Panc1 (cell line): ENCODE results near the gene ETNK2. TPM values are rescaled to one million over a fixed set of nuclear protein-coding genes. Genes with fewer than 3 reads are reported as not detected.

Experiments used
- ATAC-seq: fragments of 200-7000 bp; cut with Tn5 transposase; 2 replicates; pipeline ENCODE4 v1.9.1; 2020; ENCODE audit warnings: mild to moderate bottlenecking, moderate library complexity
- BruUV-seq: library from RNA; stranded (reverse); fragments of 400-500 nt; replicated peaks from 2 replicates; lab custom pipeline; 2021; lab: Mats Ljungman, UMichigan
- CTCF ChIA-PET: fragments of 300-600 bp; sonication (Branson Sonifier 250); formaldehyde crosslinking; loops from one replicate; lab custom pipeline; 2022; ENCODE audit warnings: antibody characterized with exemption; lab: Charles Lee
- POLR2A ChIA-PET: fragments of 300-600 bp; sonication (Branson Sonifier 250); formaldehyde crosslinking; loops from one replicate; lab custom pipeline; 2022; ENCODE audit warnings: antibody characterized with exemption; lab: Charles Lee
- DNase-seq: peaks from one replicate; pipeline ENCODE4 v3.0.0-alpha.2; 2010; ENCODE audit warnings: low read depth, low spot score
- H3K27ac ChIP-seq: 2 replicates; pipeline ENCODE4 v1.5.1; 2011; ENCODE audit warnings: mild to moderate bottlenecking, low read length, inconsistent platforms
- H3K27me3 ChIP-seq: fragments of 200-500 bp; sonication (Bioruptor generic); 2 replicates; pipeline ENCODE4 v1.6.0; 2014; ENCODE audit warnings: low read length, inconsistent platforms; ENCODE audit not compliant: control insufficient read depth, insufficient read depth
- H3K36me3 ChIP-seq: fragments of 200-500 bp; sonication (Bioruptor generic); 2 replicates; pipeline ENCODE4 v1.5.1; 2014; ENCODE audit warnings: inconsistent platforms, mild to moderate bottlenecking, low read length, moderate library complexity; ENCODE audit not compliant: control insufficient read depth, insufficient read depth
- H3K4me1 ChIP-seq: 2 replicates; pipeline ENCODE4 v1.5.1; 2011; ENCODE audit warnings: inconsistent platforms, mild to moderate bottlenecking, low read length, moderate library complexity; ENCODE audit not compliant: control insufficient read depth, insufficient read depth
- H3K4me3 ChIP-seq, 2 experiments: 2 replicates each; pipeline ENCODE4 v1.5.1; 2011 to 2012; ENCODE audit warnings: low read depth in 2 of 2, low read length in 2 of 2, mild to moderate bottlenecking in 2 of 2, inconsistent platforms in 1 of 2, moderate library complexity in 1 of 2
- H3K9me3 ChIP-seq: fragments of 200-500 bp; sonication (Bioruptor generic); 2 replicates; pipeline ENCODE4 v1.5.1; 2014; ENCODE audit warnings: low read depth, mild to moderate bottlenecking, inconsistent platforms, low read length, moderate library complexity; ENCODE audit not compliant: control insufficient read depth, insufficient read depth
- CTCF ChIP-seq: fragments of 450-650 bp; IDR thresholded peaks from 2 replicates; pipeline ENCODE4 v1.5.1; 2017; ENCODE audit warnings: mild to moderate bottlenecking
- POLR2AphosphoS5 ChIP-seq: IDR thresholded peaks from 2 replicates; pipeline ENCODE4 v1.6.1; 2012; ENCODE audit warnings: mild to moderate bottlenecking, low read depth, low read length, moderate library complexity
- REST ChIP-seq, 2 experiments: IDR thresholded peaks; 2 replicates each; pipeline ENCODE4 v1.6.1; 2011 to 2012; ENCODE audit warnings: low read depth in 2 of 2, control low read depth in 1 of 2, low read length in 1 of 2, mild to moderate bottlenecking in 1 of 2, moderate library complexity in 1 of 2; ENCODE audit not compliant: insufficient read depth in 1 of 2
- SIN3A ChIP-seq: IDR thresholded peaks from 2 replicates; pipeline ENCODE4 v1.6.1; 2012; ENCODE audit warnings: low read depth, mild to moderate bottlenecking, low read length, moderate library complexity, borderline replicate concordance; ENCODE audit not compliant: insufficient read depth
- TCF7L2 ChIP-seq: IDR thresholded peaks from 2 replicates; pipeline ENCODE4 v1.6.1; 2011; ENCODE audit warnings: mild to moderate bottlenecking, low read depth, low read length, inconsistent platforms
- in situ Hi-C: cut with HindIII; loops from 2 replicates; pipeline ENCODE4 v1.10.0; 2016; ENCODE audit warnings: low sequenced_read_pairs, low pct_unique_long_range_greater_than_20kb
- intact Hi-C: fragments of 100-400 bp; cut with micrococcal nuclease; formaldehyde crosslinking; loops from one replicate; pipeline ENCODE4 v1.10.0; 2022; ENCODE audit not compliant: unreplicated experiment
- total RNA-seq: library from RNA; stranded (reverse); gene quantifications from one replicate; pipeline ENCODE4 v1.2.1, GENCODE V29; 2021; ENCODE audit not compliant: unreplicated experiment

Gene ETNK2
- total RNA-seq, 1 experiment from 2014 or later = 6.7 TPM

GRCh38 chr1:204170494-204171155, 18.8 kb upstream of the ETNK2 start:
- Histone ChIP-seq H3K27ac (no peak overlapping the region), H3K4me1 (no peaks in the 10 kb centered on the region), H3K9me3 (peaks cover 11% of the 10 kb centered on the region; the same call in 1 of the 2 replicates), H3K4me3 (no peak overlapping the region), H3K36me3 (no peaks in the 10 kb centered on the region), H3K27me3 (0 out of 2 replicates have a peak, but pooled peaks cover 3% of the 10 kb centered on the region)
- in situ Hi-C loops (no loop called here), intact Hi-C loops (no loop called here)
- ATAC-seq (no peak), DNase-seq (no peak)
- ChIA-PET CTCF (no interaction called here), POLR2A (no interaction called here)
- no peak for TF ChIP-seq REST (IDR thresholded peaks at IDR 0.05; ENCODE audit: insufficient read depth in 1 of 2, low read depth in 2 of 2, low read length in 1 of 2)
- no TSS peak for BruUV-seq

GRCh38 chr1:204169858-204170257, 18.0 kb upstream of the ETNK2 start:
- TF ChIP-seq TCF7L2 = no peak

GRCh38 chr1:204167730-204168129, 15.9 kb upstream of the ETNK2 start:
- TF ChIP-seq CTCF = no peak
- no peak for TF ChIP-seq TCF7L2
- TF ChIP-seq POLR2AphosphoS5 = no peak
- TF ChIP-seq REST (IDR thresholded peaks at IDR 0.05; ENCODE audit: insufficient read depth in 1 of 2, low read depth in 2 of 2, low read length in 1 of 2) = no peak
- TF ChIP-seq SIN3A = no peak
- Histone ChIP-seq H3K4me1 (no peaks in the 10 kb centered on the region), H3K27me3 (no peaks in the 10 kb centered on the region), H3K4me3 (no peak overlapping the region), H3K9me3 (peaks cover 11% of the 10 kb centered on the region; the same call in 1 of the 2 replicates), H3K27ac (no peak overlapping the region), H3K36me3 (no peaks in the 10 kb centered on the region)
- ATAC-seq = no peak
- no peak for DNase-seq
- BruUV-seq = no TSS peak
- ChIA-PET CTCF (interaction anchor here (0.5 kb wide), 1 partner anchor 264 kb away, joined by 3 read pairs; no protein-coding TSS in a partner anchor), POLR2A (interaction anchor here (0.7 kb wide), 1 partner anchor 43 kb away, joined by 5 read pairs; no protein-coding TSS in a partner anchor)
- intact Hi-C loops = no loop called here
- in situ Hi-C loops = no loop called here

More at GRCh38 chr1:204169858-204170257, 18.0 kb upstream of the ETNK2 start:
- H3K27ac ChIP-seq = no peak overlapping the region
- CTCF ChIA-PET = no interaction called here
- ATAC-seq (no peak), DNase-seq (no peak)
- H3K9me3 ChIP-seq = peaks cover 11% of the 10 kb centered on the region; the same call in 1 of the 2 replicates
- no TSS peak for BruUV-seq
- intact Hi-C loops = no loop called here
- H3K4me3 ChIP-seq = no peak overlapping the region
- no peaks in the 10 kb centered on the region for H3K36me3 ChIP-seq
- no peaks in the 10 kb centered on the region for H3K4me1 ChIP-seq
- no peaks in the 10 kb centered on the region for H3K27me3 ChIP-seq
- in situ Hi-C loops = no loop called here
- POLR2A ChIA-PET = no interaction called here
